Adrenal gland (tissue), 5 donors: ENCODE data around the gene PDC.

Source experiments
- POLR2A ChIP-seq, 2 donors: fragments of 450-650 bp; IDR thresholded peaks; one replicate each; pipeline ENCODE4 v1.6.1; 2017; ENCODE audit warnings: antibody characterized with exemption in 2 of 2, mild to moderate bottlenecking in 2 of 2, moderate library complexity in 1 of 2
- TF ChIP-seq, protein P1 (sequence below), 6 experiments: fragments of 450-650 bp in 4 of 6; fragments of 200-600 bp in 2 of 6; sonication (generic) in 1 of 6; IDR thresholded peaks; 1 replicate in 5 of 6; 2 replicates in 1 of 6; pipeline versions ENCODE4 v1.5.1 to v1.8.0; 2016 to 2021; ENCODE audit warnings: antibody characterized with exemption in 6 of 6, mild to moderate bottlenecking in 2 of 6, moderate library complexity in 1 of 6
- donor health status: DM: no; HTN: no; CAD: no.

DNA sequence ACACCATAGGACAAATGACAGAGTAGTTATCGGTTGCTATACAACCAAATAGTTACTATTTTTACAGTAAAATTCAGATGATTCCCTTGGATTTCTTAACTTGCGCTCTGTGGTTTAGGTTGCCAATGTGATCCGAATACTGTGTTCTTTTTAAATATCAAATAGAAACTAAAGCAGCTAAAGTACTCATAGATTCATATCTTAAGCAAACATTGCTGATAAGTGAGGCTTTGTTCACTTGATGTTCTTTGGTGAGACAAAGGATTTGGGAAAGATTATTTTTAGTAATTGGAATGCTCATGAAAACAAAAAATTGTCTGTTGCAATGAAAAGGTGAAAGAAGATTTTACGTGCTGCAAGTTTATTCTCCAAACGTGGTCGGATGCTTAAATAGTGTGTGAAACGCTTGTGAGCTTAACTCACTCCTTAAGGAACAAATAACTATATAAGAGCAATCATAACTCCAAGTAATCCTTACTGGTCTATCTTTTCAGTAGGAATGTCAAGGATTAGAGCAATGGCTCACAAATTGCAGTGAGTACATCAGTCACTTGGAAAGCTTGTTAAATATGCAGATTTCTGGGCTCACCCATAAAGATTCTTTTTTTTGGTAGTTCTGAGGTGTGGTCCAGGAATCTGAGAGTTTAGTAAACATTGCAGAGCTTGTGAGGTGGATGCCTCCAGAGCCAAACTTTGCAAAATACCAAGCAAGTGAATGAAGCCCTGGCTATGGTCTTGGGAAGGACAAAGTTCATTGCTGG lies 31.8 kb upstream of the PDC start:
- TF ChIP-seq, protein P1, sequence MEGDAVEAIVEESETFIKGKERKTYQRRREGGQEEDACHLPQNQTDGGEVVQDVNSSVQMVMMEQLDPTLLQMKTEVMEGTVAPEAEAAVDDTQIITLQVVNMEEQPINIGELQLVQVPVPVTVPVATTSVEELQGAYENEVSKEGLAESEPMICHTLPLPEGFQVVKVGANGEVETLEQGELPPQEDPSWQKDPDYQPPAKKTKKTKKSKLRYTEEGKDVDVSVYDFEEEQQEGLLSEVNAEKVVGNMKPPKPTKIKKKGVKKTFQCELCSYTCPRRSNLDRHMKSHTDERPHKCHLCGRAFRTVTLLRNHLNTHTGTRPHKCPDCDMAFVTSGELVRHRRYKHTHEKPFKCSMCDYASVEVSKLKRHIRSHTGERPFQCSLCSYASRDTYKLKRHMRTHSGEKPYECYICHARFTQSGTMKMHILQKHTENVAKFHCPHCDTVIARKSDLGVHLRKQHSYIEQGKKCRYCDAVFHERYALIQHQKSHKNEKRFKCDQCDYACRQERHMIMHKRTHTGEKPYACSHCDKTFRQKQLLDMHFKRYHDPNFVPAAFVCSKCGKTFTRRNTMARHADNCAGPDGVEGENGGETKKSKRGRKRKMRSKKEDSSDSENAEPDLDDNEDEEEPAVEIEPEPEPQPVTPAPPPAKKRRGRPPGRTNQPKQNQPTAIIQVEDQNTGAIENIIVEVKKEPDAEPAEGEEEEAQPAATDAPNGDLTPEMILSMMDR (IDR thresholded peaks at IDR 0.05) = no peak
- TF ChIP-seq POLR2A (IDR thresholded peaks at IDR 0.05) = no peak
